ENCODE results near the gene NR3C1.
"Not testable (repeated sequence)": the region's sequence is repeated elsewhere in the genome, so short reads cannot be mapped to it uniquely, and the experiment has no call there.

The NR3C1 gene

DNA sequence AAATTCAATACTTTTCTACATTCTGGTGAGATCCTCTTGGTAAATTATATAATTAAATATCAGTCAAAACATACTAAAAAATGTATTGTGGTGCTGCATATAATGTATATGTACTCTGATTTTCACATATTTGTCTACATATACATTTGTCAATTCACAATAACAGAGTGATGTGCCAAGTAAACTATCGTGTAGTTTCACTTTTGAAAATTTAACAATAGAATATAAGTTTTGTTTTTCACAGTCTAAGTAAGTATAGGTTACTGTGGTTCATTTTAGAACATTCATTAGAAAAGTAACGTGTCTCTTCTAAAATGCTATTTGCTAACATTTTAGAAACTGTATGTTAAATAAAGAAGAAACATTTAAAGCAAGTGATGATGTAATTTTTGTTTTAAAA, 73.6 kb downstream of the NR3C1 start:
- no peak for DNase-seq

- no peak for DNase-seq
Measured at GRCh38 chr5:143328589-143329220, 74.8 kb downstream of the NR3C1 start.

DNA sequence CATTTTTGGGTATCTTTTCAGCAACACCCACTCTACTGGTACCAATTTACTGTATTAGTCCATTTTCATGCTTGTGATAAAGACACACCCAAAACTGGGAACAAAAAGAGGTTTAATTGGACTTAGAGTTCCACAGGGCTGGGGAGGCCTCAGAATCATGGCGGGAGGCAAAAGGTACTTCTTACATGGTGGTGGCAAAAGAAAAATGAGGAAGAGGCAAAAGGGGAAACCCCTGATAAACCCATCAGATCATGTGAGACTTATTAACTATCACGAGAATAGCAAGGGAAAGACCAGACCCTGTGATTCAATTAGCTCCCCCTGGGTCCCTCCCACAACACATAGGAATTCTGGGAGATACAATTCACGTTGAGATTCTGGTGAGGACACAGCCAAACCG, 78.4 kb downstream of the NR3C1 start:
- not testable (repeated sequence) for DNase-seq

GRCh38 chr5:143322931-143323630, 80.4 kb downstream of the NR3C1 start:
- not testable (repeated sequence) for DNase-seq

DNA sequence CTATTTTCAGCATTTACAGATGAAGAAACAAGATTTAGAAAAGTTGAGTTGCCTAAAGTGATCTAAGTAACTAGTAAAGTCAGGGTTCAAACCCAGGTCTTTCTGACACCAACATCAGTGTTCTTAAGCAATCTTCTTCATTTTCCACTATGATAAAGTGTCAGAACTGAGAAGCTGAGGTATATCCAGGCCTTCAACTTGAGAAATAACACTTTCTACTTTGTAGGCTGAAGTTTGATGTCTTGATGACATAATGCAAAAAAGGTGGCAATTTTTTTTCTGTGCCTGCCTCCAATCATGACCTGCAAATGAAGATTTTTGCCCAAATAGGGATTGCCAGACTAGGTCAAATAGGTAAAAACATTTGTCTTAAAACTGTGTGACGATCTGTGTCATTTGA, 81.3 kb downstream of the NR3C1 start:
- DNase-seq: no peak

DNA sequence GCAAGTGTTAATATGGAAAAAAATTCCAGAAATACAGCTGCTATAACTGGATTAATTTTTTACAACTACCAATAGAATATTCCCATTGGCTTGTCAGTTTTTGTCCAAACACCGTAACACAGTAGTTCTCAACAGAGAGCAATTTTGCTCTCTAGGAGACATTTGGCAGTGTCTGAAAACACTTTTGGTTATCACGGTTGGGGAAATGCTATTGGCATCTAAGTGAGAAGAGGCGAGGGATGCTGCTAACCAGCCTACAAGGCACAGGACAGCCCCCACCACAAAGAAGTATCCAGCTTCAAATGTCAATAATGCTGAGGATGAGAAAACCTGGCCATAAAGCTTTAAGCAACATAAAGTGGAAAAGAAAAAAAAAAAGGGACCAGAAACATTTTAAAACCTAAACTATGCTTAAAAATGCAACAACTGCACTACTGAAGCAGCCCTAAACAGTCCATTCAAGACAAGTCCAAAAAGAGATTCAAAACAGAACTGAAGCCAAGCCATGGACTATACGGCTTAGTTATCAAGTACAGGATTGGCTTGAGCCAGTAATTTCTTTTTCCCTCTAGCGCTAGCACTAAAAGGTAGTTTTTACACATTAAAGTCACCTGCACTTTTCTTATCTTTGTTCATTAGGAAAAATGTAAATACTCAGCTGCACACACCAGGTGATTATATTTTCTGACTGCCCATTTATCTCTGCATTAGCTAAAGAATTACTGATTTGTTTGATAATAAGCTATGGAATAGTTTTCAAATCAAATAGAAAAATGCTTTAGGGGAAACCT, 83.9 kb downstream of the NR3C1 start:
- DNase-seq: no peak

DNA sequence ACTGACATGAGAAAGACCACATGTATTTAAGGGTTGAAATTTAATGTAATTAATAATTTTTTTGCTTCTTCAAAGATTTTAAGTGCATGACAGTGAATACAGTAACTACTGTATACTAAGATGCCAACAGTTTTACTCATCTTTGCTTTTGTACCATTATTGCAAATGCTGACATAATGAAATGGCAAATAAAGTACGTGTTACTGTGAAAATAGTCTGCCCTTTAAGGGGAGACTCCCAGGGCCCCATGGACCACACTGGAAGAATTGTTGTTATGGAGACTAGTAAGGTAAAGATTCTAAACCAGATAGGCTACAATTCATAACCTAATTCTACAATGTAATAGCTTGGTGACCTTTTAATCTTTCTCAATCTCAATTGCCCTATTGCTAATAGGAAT, 84.7 kb downstream of the NR3C1 start:
- DNase-seq: no peak

DNA sequence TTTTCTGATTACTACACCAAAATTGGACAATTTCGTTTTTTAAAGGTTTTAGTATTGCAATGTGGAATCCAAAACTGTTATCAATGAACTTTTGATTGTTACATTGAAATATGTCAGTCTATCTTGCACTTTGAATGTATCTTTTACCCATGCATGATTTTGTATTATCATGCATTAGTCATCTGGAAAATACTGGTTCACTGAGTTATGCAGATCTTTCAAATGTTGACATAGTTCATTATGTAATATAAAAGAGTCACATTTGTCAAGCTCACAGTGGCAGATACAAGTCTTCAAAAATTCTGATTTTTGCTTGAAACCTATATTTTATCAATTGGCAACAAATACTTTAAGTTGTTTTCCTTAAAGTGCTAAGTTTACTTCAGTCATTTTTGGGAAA, 85.2 kb downstream of the NR3C1 start:
- no peak for DNase-seq

DNA sequence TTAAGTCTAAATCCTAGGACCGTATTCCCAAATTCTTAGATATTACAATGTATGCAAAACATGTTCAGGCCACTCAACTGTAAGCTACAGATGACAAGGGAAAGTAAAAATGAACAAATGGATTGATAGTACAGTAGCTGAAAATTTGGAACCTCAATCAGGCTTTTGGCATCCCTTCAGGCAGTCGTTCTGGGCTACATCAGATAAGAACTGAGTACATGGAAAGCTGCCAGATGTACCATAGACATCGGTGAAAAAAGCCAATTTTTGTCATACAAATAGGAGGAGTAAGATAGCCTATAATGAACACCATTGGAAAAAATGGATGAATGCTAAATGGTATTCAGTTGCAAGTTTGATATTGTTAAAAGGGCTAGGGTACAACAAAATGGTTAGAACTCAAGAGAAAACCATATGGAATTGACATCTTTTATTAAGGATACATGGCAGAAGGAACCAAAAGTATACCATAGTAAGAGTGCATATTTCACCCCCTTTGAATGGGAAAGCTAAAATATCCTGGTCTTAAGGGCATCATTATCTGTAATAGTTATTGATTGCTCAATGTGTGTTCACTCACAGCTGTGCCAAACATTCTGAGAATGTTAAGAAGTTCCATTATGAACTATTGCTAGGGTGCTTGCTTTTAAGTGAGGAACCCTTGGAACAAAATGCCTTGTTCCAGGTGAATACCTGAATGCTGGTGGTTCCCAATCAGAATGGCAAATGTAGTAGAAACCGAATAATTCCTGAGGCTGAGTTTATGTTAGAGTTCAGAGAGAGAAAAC, 86.4 kb downstream of the NR3C1 start:
- DNase-seq: no peak

DNA sequence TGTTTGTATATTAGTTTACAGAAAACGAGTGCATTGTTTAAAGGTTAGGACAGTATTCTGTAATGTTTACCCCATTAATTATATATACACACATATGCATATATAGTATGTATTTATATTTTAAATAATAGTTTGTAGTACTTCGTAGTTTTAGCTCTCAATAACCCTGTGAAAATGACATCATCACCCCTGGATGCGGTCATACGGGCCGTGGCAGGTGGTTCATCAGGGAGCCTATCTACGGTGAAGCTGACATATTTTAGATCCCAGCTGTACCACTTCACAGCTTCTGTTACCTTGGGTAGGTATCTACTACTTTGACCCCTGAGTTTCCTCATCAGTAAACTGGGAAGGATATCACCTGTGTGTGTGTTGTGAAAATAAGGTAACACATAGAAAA, 87.1 kb downstream of the NR3C1 start:
- no peak for DNase-seq

DNA sequence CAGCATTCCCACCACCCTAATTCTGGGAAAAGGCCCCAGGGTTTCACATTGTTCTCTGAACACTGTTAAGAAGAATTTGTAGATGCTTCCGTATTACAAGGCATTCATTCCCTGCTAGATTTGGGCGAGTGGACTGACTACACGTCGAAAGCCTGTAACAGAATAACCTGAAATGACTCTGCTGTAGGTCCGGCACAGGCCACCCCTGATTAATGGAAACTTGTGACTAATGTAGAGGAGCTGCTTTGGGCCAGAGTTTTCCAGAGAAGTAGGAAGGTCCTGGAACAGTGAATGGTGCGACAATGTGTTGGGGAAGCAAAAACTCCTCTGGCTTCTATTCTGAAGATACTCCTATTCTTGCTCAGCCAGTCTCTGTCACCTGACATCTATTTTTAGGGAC, 87.6 kb downstream of the NR3C1 start:
- no peak for DNase-seq

DNA sequence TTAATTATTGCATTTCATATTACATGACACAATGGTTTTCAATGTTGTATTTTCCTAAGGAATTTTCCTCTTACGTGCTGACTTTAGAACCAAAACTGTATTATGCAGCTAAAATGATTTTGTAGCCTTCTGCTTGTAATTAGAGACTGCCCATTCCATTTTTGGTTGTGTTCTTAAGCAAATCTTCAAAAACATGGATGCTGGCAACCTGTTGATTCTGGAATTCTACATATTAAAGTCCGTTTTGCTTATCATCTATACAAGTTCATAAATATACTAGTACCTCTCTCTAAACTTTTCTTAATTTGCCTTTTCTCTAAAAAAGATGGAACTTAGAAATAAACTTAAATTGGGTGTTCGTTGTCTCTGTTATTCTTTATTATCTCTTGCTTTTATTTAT, 88.3 kb downstream of the NR3C1 start:
- DNase-seq: no peak

GRCh38 chr5:143314659-143315058, 88.8 kb downstream of the NR3C1 start:
- DNase-seq: no peak

DNA sequence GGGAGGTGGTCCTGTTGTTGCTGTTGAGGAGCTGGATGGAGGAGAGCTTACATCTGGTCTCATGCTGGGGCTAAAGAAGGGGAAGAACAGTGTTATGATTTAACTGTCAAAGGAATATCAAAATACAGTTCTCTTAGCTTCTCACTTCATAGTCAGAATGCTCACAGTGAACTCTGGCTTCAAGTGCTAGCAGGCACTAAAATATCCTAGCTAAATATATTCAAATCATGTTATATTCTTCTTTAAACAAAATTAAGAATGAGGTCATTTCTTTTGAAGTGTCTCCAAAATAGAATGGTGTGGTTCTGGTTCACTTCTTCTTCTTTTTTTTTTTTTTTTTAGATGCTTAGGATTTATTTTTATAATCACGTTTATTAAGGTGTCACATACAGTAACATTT, 89.4 kb downstream of the NR3C1 start:
- DNase-seq: no peak

DNA sequence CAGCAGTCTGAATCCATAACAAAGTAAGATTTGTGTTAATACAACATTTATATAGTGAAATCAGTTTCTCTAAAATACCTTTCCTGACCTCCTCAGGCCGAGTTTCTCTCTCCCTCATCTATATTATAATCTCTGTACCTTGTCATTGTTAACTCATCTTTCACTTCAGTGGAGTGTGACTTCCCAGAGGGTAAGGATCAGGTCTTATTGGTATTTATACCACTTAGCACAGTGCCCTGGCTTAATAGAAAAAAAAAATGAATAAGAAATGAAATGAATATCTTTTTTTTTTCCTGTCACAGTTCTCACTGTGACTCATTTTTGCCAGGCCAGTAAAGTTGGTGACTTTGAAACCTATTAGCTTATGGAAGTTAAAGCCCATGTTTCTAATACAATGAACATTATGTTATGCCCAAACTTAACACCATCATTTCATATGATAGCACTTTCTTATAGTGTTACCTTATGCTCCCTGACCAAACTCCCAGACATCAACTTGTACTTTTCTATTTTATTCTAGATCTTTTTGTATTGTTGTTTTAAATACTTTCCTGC, 90.1 kb downstream of the NR3C1 start:
- DNase-seq: no peak

DNA sequence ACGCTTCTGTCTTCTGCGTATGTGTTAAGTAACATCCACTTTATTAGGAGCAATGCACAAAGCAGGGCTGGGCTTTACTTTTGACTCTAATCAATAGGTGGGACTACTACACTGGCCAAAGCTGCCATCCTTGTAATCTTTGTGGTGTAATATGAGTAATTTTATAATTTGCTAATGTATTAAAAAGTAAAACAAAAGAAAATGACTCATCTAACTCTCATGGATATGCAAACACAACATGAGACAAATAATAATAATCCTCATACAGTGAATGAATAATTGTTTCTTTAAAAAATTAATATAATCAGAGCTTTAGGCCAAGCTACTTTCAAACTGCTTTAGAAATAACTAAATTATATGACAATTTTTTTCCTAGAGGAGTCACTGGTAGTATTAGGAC, 90.7 kb downstream of the NR3C1 start:
- DNase-seq: no peak

GRCh38 chr5:143311955-143312354, 91.5 kb downstream of the NR3C1 start:
- no peak for DNase-seq

- DNase-seq: no peak
Measured at GRCh38 chr5:143311428-143311827, 92.1 kb downstream of the NR3C1 start.

GRCh38 chr5:143309661-143310431, 93.6 kb downstream of the NR3C1 start:
- no peak for DNase-seq

DNA sequence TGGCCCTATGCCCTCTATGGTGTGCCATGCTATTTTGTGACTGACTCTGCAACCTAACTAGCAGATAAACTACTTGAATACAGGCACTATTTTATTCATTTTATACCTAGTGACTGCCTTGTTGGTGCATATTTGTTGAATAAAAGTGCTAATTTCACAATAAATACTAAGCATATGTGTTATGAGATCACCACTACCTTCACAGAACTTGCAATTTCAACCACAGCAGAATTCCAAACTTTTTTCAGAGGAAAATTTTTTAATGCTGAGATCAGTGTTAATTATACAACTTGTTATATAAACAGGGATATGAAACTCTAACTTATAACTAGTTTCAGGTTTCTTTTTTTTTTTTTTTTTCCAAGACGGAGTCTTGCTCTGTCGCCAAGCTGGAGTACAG, 94.8 kb downstream of the NR3C1 start:
- DNase-seq: no peak

GRCh38 chr5:143306040-143306439, 97.4 kb downstream of the NR3C1 start:
- no peak for DNase-seq

- no peak for DNase-seq
Measured at GRCh38 chr5:143304836-143305475, 98.5 kb downstream of the NR3C1 start.
